Kidney (tissue), 14 donors: ENCODE data around the gene ATG4A. TPM values are rescaled to one million over a fixed set of nuclear protein-coding genes. Genes with fewer than 3 reads are reported as not detected.
A peak's percentile ranks its signal among the peaks of the same experiment; 100 is the strongest.

Source experiments
- DNase-seq, 5 donors: peaks; one replicate each; pipeline ENCODE4 v3.0.0-alpha.2; 2013 to 2020
- FAIRE-seq: peaks from 2 replicates; lab custom pipeline; 2012; peaks lifted over from hg19 to GRCh38; lab: Jason Lieb, UNC
- H3K27ac ChIP-seq, 2 donors: one replicate each; pipeline ENCODE4 v1.7.0; 2013; ENCODE audit warnings: low read depth in 2 of 2, low read length in 2 of 2, inconsistent platforms in 1 of 2
- H3K27me3 ChIP-seq: one replicate; pipeline ENCODE4 v1.7.1; 2013; ENCODE audit warnings: low read length, inconsistent platforms; ENCODE audit not compliant: control insufficient read depth, insufficient read depth
- H3K36me3 ChIP-seq, 3 donors: one replicate each; pipeline versions ENCODE4 v1.7.0 to v1.7.1; 2013; ENCODE audit warnings: low read length in 3 of 3, control low read depth in 1 of 3, inconsistent platforms in 1 of 3; ENCODE audit not compliant: insufficient read depth in 3 of 3, control insufficient read depth in 2 of 3
- H3K4me1 ChIP-seq, 3 donors: one replicate each; pipeline versions ENCODE4 v1.7.0 to v1.7.1; 2013; ENCODE audit warnings: low read length in 3 of 3, inconsistent platforms in 1 of 3, low read depth in 1 of 3; ENCODE audit not compliant: control insufficient read depth in 2 of 3, insufficient read depth in 2 of 3
- H3K4me3 ChIP-seq, 3 donors: one replicate each; pipeline versions ENCODE4 v1.7.0 to v1.8.1; 2013; ENCODE audit warnings: low read length in 3 of 3, control low read depth in 1 of 3, inconsistent platforms in 1 of 3
- H3K9ac ChIP-seq, 3 donors: one replicate each; pipeline versions ENCODE4 v1.7.0 to v1.7.1; 2013; ENCODE audit warnings: low read length in 3 of 3, control low read depth in 1 of 3, inconsistent platforms in 1 of 3
- H3K9me3 ChIP-seq, 3 donors: one replicate each; pipeline versions ENCODE4 v1.7.0 to v1.7.1; 2013; ENCODE audit warnings: low read length in 3 of 3, control low read depth in 1 of 3, inconsistent platforms in 1 of 3; ENCODE audit not compliant: control insufficient read depth in 2 of 3, insufficient read depth in 1 of 3
- intact Hi-C: fragments of 100-400 bp; cut with DNase I; formaldehyde crosslinking; loops from one replicate; pipeline ENCODE4 v1.11.1; 2022
- polyA plus RNA-seq: library from polyadenylated mRNA; stranded (reverse); fragments of 350-450 nt; fragmentation: Illumina TruSeq; extraction: RNeasy Lipid Tissue Mini Kit (QIAGEN cat#74804); gene quantifications from one replicate; pipeline ENCODE4 v1.2.3, GENCODE V29; 2014; ENCODE audit warnings: low read depth, low replicate concordance; ENCODE audit not compliant: insufficient read depth
- total RNA-seq: library from RNA; stranded (reverse); fragmentation: NEBNext Ultra II Directional; extraction: Animal tissue kit (Norgen Biotek cat#: 25700); gene quantifications from one replicate; pipeline ENCODE4 v1.2.1, GENCODE V29; 2021
- TF ChIP-seq, protein P1 (sequence below): IDR thresholded peaks from 3 replicates; pipeline ENCODE4 v1.5.1; 2012; ENCODE audit warnings: mild to moderate bottlenecking, moderate library complexity, borderline replicate concordance; ENCODE audit not compliant: insufficient read depth; ENCODE audit errors: extremely low read depth
- donor health status: control.
- donor health status: control.
- donor health status: control.
- donor health status: control.
- donor health status: control.
- donor health status: DM: yes; HTN: yes; CAD: no.
- donor health status: Normal renal cell carcinoma (clear cell type).

Gene ATG4A
- total and polyA plus RNA-seq, 2 donors from 2014 or later: 14.7 to 17.1 TPM

DNA sequence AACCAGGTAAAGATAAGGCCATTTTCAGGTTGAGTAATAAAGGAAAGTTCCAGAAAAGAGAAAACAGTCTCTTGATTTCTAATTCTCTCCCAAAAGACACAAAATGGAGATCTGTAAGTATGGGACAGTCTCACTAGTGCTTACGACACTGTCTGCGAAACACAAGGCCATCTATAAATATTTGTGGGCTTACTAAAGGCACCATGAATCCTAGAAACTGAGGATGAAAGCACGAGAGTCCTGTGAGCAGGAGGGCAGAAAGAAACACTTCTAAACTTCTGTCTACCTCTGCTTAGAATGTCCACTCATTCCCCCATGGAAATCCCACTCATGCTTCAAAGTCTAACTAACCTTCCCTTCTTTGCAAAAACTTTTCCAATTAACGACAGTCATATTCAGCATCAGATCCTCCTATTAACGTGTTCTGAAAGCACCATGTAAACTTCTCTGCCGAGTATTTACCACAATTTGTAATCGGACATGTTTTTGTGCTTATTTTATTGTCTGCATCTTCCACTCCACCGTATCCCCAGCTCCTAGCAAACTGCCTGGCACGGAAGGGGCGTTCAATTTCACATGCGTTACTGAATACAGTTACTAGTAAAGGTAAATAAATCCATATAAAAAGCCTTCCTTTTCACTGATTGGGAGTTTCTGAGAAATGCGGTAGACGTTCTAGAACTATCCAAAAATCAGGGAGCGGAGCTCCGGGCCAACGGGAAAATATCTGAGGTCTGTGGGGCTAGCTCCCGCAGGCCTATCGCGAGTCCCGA, 901 bp upstream of the ATG4A start:
- intact Hi-C loops: no loop called here
- DNase-seq (peak in 1 of 5 donors; percentile 23), FAIRE-seq (no peak)
- peak overlapping the region; percentile 63 to 90 (median 80) for H3K9ac ChIP-seq
- H3K27me3 ChIP-seq: no peaks in the 10 kb centered on the region
- no peaks in the 10 kb centered on the region for H3K9me3 ChIP-seq
- no peaks in the 10 kb centered on the region for H3K4me1 ChIP-seq
- H3K4me3 ChIP-seq: peak overlapping the region; percentile 75 to 88 (median 87)
- TF ChIP-seq, protein P1, sequence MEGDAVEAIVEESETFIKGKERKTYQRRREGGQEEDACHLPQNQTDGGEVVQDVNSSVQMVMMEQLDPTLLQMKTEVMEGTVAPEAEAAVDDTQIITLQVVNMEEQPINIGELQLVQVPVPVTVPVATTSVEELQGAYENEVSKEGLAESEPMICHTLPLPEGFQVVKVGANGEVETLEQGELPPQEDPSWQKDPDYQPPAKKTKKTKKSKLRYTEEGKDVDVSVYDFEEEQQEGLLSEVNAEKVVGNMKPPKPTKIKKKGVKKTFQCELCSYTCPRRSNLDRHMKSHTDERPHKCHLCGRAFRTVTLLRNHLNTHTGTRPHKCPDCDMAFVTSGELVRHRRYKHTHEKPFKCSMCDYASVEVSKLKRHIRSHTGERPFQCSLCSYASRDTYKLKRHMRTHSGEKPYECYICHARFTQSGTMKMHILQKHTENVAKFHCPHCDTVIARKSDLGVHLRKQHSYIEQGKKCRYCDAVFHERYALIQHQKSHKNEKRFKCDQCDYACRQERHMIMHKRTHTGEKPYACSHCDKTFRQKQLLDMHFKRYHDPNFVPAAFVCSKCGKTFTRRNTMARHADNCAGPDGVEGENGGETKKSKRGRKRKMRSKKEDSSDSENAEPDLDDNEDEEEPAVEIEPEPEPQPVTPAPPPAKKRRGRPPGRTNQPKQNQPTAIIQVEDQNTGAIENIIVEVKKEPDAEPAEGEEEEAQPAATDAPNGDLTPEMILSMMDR: no peak
- H3K27ac ChIP-seq: peak overlapping the region; percentile 71 to 77
- H3K36me3 ChIP-seq: peaks cover 0 to 4% (median 3%) of the 10 kb centered on the region in 3 donors

DNA sequence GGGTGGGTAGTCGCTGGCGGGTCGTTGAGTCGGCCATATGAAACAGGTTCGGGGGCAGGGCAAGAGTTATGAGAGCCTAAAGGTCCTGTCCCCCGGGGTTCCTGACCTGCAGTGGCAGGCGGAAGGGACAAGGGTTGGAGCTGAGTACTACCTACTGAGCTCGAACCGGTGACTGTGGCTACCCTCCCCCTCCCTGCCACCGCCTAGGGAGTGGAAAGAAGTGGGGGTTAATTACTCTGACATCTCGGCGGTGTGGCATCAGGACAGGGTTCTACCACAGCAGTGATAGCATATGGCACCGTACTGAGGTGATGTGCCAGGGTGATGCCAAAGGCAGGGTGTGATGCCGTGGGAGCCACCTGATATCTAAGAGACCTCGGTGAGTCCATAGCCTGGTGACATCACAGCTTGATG, 307 bp downstream of the ATG4A start:
- intact Hi-C loops: no loop called here
- Histone ChIP-seq H3K27me3 (no peaks in the 10 kb centered on the region), H3K9me3 (no peaks in the 10 kb centered on the region), H3K27ac (peak overlapping the region; percentile 47 to 52), H3K4me3 (peak overlapping the region; percentile 75 to 88 (median 84)), H3K4me1 (no peaks in the 10 kb centered on the region), H3K9ac (peak overlapping the region; percentile 48 to 68 (median 60)), H3K36me3 (peaks cover 0 to 4% (median 3%) of the 10 kb centered on the region in 3 donors)
- DNase-seq: no peak
- no peak for FAIRE-seq
- TF ChIP-seq, protein P1: no peak

DNA sequence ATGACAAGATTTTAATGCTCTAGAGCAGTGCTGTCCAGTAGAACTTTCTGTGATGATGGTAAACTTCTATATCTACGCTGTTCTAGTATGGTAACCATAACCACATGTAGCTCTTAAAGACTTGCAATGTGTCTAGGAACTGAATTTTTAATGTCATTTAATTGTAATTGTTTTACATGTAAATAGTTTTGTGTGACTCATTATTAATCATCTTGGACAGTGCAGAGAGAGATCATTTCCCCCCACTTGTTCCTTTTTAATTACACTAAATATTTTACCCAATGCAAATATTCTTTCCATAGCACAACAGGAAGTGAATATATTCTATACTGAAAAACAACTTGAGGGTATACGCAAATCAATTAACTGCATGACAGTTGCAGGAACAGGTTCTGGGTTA, 5.8 kb downstream of the ATG4A start:
- no peak overlapping the region for H3K4me3 ChIP-seq
- DNase-seq: no peak
- H3K36me3 ChIP-seq: no peaks in the 10 kb centered on the region
- no peaks in the 10 kb centered on the region for H3K4me1 ChIP-seq
- TF ChIP-seq, protein P1: no peak
- H3K9ac ChIP-seq: no peak overlapping the region
- intact Hi-C loops: no loop called here
- H3K27ac ChIP-seq: no peak overlapping the region
- FAIRE-seq: no peak
- H3K27me3 ChIP-seq: no peaks in the 10 kb centered on the region
- H3K9me3 ChIP-seq: no peaks in the 10 kb centered on the region
